Adrenal gland (tissue), 12 donors: ENCODE results near the gene CEP295NL. TPM values are rescaled to one million over a fixed set of nuclear protein-coding genes. Genes with fewer than 3 reads are reported as not detected.

Source experiments
- DNase-seq, 7 donors: peaks; one replicate each; pipeline ENCODE4 v3.0.0-alpha.2; 2019 to 2020
- H3K27ac ChIP-seq, 5 donors: fragments of 200-600 bp; sonication (generic) in 4 of 5; 1 replicate in 3 of 5; 2 replicates in 2 of 5; pipeline versions ENCODE4 v1.5.1 to v1.8.0; 2016 to 2020; ENCODE audit warnings: mild to moderate bottlenecking in 1 of 5
- H3K27me3 ChIP-seq: fragments of 200-600 bp; 2 replicates; pipeline ENCODE4 v1.8.0; 2021
- H3K36me3 ChIP-seq, 2 donors: fragments of 200-600 bp; replicated peaks in 1 of 2; 1 replicate in 1 of 2; 2 replicates in 1 of 2; pipeline versions ENCODE4 v1.5.1 to v1.8.0; 2018 to 2022
- H3K4me1 ChIP-seq, 2 donors: fragments of 200-600 bp; replicated peaks in 1 of 2; 1 replicate in 1 of 2; 2 replicates in 1 of 2; pipeline versions ENCODE4 v1.5.1 to v1.8.0; 2018 to 2021
- H3K4me3 ChIP-seq, 4 donors: fragments of 200-600 bp; sonication (generic) in 3 of 4; one replicate each; pipeline ENCODE4 v1.5.1; 2016 to 2018
- H3K9me3 ChIP-seq, 3 donors: fragments of 200-600 bp; sonication (generic) in 1 of 3; replicated peaks in 1 of 3; 1 replicate in 2 of 3; 2 replicates in 1 of 3; pipeline versions ENCODE4 v1.5.1 to v1.8.0; 2016 to 2021
- POLR2A ChIP-seq, 2 donors: fragments of 450-650 bp; IDR thresholded peaks; one replicate each; pipeline ENCODE4 v1.6.1; 2017; ENCODE audit warnings: antibody characterized with exemption in 2 of 2, mild to moderate bottlenecking in 2 of 2, moderate library complexity in 1 of 2
- WGBS, 4 donors: extraction: QIAGEN DNeasy Blood & Tissue Kit in 2 of 4; methylation state at CpG; one replicate each; pipeline versions ENCODE4 v1.1.5 to v1.1.7; 2013 to 2017; 5-methylcytosine and 5-hydroxymethylcytosine counted together
- intact Hi-C, 2 donors: fragments of 100-400 bp; cut with DNase I; formaldehyde crosslinking; loops; one replicate each; pipeline versions ENCODE4 v1.14.1 to v1.15.0; 2022 to 2023
- polyA plus RNA-seq, 3 donors: library from polyadenylated mRNA; stranded (reverse); fragments of 200-250 nt in 2 of 3; fragments of 350-450 nt in 1 of 3; fragmentation: Illumina TruSeq in 1 of 3; extraction: RNeasy Lipid Tissue Mini Kit (QIAGEN cat#74804) in 1 of 3; gene quantifications; one replicate each; pipeline ENCODE4 v1.2.3, GENCODE V29; 2013 to 2014
- total RNA-seq, 9 donors: library from RNA; depleted of rRNA in 4 of 9; stranded (reverse); fragments of >200 nt in 4 of 9; fragments of 120-200 nt in 1 of 9; fragmentation: NEBNext Ultra II Directional in 1 of 9; extraction: Animal tissue kit (Norgen Biotek cat#: 25700) in 1 of 9; gene quantifications; one replicate each; pipeline versions ENCODE4 v1.1.0 to v1.2.4, GENCODE V29; 2013 to 2023
- TF ChIP-seq, protein P1 (sequence below), 6 experiments: fragments of 450-650 bp in 4 of 6; fragments of 200-600 bp in 2 of 6; sonication (generic) in 1 of 6; IDR thresholded peaks; 1 replicate in 5 of 6; 2 replicates in 1 of 6; pipeline versions ENCODE4 v1.5.1 to v1.8.0; 2016 to 2021; ENCODE audit warnings: antibody characterized with exemption in 6 of 6, mild to moderate bottlenecking in 2 of 6, moderate library complexity in 1 of 6
- donor health status: healthy with polysubstance abuse.
- donor health status: Bipolar disorder and iron deficiency.
- donor health status: DM: yes; HTN: yes; CAD: no.
- donor health status: DM: no; HTN: no; CAD: no.
- donor health status: DM: no; HTN: no; CAD: no.
- donor health status: DM: yes; HTN: yes; CAD: no.

Gene CEP295NL
- total and polyA plus RNA-seq, 12 donors = 0.07 to 5.1 (median 0.95) TPM

DNA sequence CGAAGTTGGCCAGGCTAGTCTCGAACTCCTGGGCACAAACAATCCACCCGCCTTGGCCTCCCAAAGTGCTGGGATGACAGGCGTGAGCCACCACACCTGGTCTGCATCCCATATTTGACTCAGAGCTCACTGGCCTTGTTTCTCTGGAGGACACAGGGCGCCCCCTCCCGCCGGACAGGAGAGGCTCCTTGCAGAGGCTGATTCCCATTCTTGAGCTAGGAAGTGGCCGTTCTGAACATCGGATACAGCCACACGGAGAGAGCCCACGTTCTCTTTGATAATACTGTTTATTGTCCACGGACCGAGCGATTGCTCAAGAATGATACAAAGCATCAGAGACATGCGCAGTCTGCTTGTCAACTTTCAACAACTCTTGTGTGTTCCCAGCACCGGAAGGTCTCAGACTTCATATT lies 50.3 kb downstream of the CEP295NL start:
- H3K9me3 ChIP-seq = no peaks in the 10 kb centered on the region
- DNase-seq = no peak
- peaks cover 0 to 40% of the 10 kb centered on the region in 2 donors for H3K36me3 ChIP-seq
- WGBS, 4 donors = 74 to 83% (median 79%) methylated on average over 16 of the region's 16 CpGs
- H3K27me3 ChIP-seq = no peaks in the 10 kb centered on the region
- H3K4me3 ChIP-seq = no peak overlapping the region
- no peak overlapping the region for H3K27ac ChIP-seq
- no peaks in the 10 kb centered on the region for H3K4me1 ChIP-seq
- no peak for TF ChIP-seq POLR2A (IDR thresholded peaks at IDR 0.05)
- TF ChIP-seq, protein P1, sequence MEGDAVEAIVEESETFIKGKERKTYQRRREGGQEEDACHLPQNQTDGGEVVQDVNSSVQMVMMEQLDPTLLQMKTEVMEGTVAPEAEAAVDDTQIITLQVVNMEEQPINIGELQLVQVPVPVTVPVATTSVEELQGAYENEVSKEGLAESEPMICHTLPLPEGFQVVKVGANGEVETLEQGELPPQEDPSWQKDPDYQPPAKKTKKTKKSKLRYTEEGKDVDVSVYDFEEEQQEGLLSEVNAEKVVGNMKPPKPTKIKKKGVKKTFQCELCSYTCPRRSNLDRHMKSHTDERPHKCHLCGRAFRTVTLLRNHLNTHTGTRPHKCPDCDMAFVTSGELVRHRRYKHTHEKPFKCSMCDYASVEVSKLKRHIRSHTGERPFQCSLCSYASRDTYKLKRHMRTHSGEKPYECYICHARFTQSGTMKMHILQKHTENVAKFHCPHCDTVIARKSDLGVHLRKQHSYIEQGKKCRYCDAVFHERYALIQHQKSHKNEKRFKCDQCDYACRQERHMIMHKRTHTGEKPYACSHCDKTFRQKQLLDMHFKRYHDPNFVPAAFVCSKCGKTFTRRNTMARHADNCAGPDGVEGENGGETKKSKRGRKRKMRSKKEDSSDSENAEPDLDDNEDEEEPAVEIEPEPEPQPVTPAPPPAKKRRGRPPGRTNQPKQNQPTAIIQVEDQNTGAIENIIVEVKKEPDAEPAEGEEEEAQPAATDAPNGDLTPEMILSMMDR (IDR thresholded peaks at IDR 0.05) = no peak
- intact Hi-C loops = no loop called here

DNA sequence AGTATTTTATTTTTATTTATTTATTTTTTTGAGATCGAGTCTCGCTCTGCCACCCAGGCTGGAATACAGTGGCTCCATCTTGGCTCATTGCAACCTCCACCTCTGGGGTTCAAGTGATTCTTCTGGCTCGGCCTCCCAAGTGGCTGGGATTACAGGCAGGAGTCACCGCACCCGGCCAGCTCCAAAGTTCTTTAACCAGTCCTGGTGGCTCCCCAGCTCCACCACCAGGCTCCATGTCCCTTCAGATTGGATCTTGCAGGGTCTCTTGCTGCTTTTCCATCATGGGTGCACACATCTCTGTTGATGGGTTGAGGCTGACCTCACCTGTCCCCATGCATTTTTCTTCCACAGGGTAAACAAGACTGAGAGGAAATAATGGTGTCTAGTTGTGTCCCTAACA lies 54.0 kb downstream of the CEP295NL start:
- 92 to 96% (median 93%) methylated on average over 5 of the region's 5 CpGs for WGBS, 4 donors
- Histone ChIP-seq H3K9me3 (no peaks in the 10 kb centered on the region), H3K27ac (no peak overlapping the region), H3K27me3 (no peaks in the 10 kb centered on the region), H3K4me1 (no peaks in the 10 kb centered on the region), H3K4me3 (no peak overlapping the region), H3K36me3 (peaks cover 0 to 6% of the 10 kb centered on the region in 2 donors)
- no peak for DNase-seq
- intact Hi-C loops = no loop called here
- no peak for TF ChIP-seq POLR2A (IDR thresholded peaks at IDR 0.05)
- TF ChIP-seq, protein P1 (IDR thresholded peaks at IDR 0.05) = no peak

DNA sequence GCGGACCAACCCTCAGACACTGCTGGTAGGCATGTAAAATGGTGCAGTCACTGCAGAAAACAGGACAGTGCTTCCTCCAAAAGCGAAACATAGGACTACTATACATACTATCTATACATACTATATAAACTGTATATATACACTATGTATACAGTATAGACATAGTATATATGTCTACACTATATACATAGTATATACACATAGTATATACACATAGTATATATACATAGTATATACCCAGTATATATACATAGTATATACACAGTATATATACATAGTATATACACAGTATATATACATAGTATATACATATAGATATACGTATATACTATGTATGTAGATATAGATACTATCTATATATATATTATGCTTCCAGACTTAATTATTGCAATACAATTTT lies 55.9 kb downstream of the CEP295NL start:
- intact Hi-C loops = no loop called here
- no peaks in the 10 kb centered on the region for H3K27me3 ChIP-seq
- TF ChIP-seq, protein P1 (IDR thresholded peaks at IDR 0.05) = no peak
- TF ChIP-seq POLR2A (IDR thresholded peaks at IDR 0.05) = no peak
- H3K4me3 ChIP-seq = no peak overlapping the region
- H3K36me3 ChIP-seq = no peaks in the 10 kb centered on the region
- no peaks in the 10 kb centered on the region for H3K9me3 ChIP-seq
- no peak overlapping the region for H3K27ac ChIP-seq
- WGBS, 4 donors = 89 to 94% (median 91%) methylated on average over 3 of the region's 3 CpGs
- DNase-seq = no peak
- no peaks in the 10 kb centered on the region for H3K4me1 ChIP-seq

DNA sequence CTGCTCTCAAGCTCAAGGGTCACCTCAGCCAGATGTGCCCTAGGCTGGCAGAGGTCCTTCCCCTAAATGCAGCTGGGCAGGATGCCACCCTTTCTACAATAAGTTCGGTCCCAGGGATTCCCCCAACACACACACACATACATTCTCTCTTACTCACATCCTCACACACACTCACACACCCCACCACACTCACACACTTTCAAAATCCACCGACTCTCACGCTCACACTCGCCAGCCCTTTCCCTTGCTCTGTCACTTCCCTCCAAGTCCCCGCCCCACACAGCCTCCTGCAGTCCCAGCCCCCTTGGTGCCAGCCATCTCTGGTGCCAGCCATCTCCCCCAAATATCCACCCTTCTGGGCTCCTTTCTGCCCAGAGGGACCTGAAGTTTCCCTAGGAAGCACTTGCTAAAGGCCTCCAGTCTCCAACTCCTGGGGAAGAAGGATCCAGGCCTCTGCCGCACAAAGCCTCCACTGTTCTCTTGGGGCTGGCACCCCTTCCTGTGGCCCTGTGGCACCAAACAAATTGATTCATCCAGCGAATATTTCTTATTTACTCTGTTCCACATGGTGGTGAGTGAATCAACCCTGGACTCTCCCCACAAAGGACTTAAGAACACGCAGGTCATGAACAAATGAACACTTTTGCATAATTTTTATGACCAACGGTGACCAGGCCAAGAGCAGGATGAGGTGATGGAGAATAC lies 58.5 kb downstream of the CEP295NL start:
- 72 to 84% (median 81%) methylated on average over 9 of the region's 9 CpGs for WGBS, 4 donors
- Histone ChIP-seq H3K36me3 (no peaks in the 10 kb centered on the region), H3K4me3 (no peak overlapping the region), H3K4me1 (peaks cover 3 to 6% of the 10 kb centered on the region in 2 donors), H3K27ac (no peak overlapping the region), H3K27me3 (no peaks in the 10 kb centered on the region), H3K9me3 (no peaks in the 10 kb centered on the region)
- no peak for DNase-seq
- TF ChIP-seq, protein P1 (IDR thresholded peaks at IDR 0.05) = no peak
- no peak for TF ChIP-seq POLR2A (IDR thresholded peaks at IDR 0.05)
- intact Hi-C loops = no loop called here
